Stomach (tissue), 9 donors: ENCODE measurements around the gene GCHFR. TPM values are rescaled to one million over a fixed set of nuclear protein-coding genes. Genes with fewer than 3 reads are reported as not detected.

ENCODE experiments used
- DNase-seq, 2 donors: peaks; one replicate each; pipeline versions ENCODE4 v3.0.0 to v3.0.0-alpha.2; 2013 to 2019
- H3K27ac ChIP-seq, 5 donors: fragments of 200-600 bp in 4 of 5; sonication (generic) in 4 of 5; one replicate each; pipeline ENCODE4 v1.5.1; 2013 to 2019; ENCODE audit warnings: mild to moderate bottlenecking in 1 of 5, moderate library complexity in 1 of 5
- H3K27me3 ChIP-seq, 3 donors: fragments of 200-600 bp; sonication (generic); one replicate each; pipeline ENCODE4 v1.5.1; 2017 to 2019; ENCODE audit warnings: mixed run types in 1 of 3
- H3K36me3 ChIP-seq, 4 donors: fragments of 200-600 bp; sonication (generic); 1 replicate in 3 of 4; 2 replicates in 1 of 4; pipeline ENCODE4 v1.5.1; 2016 to 2019
- H3K4me1 ChIP-seq, 4 donors: fragments of 200-600 bp; sonication (generic); one replicate each; pipeline ENCODE4 v1.5.1; 2016 to 2019
- H3K4me3 ChIP-seq, 4 donors: fragments of 200-600 bp; sonication (generic) in 3 of 4; one replicate each; pipeline ENCODE4 v1.5.1; 2016 to 2019; ENCODE audit warnings: mild to moderate bottlenecking in 1 of 4
- H3K9me3 ChIP-seq, 4 donors: fragments of 200-600 bp; sonication (generic); one replicate each; pipeline ENCODE4 v1.5.1; 2016 to 2019
- CTCF ChIP-seq, 7 experiments: fragments of 450-650 bp in 4 of 7; fragments of 200-600 bp in 3 of 7; sonication (generic) in 3 of 7; IDR thresholded peaks; one replicate each; pipeline ENCODE4 v1.5.1; 2016 to 2019; ENCODE audit warnings: antibody characterized with exemption in 7 of 7, control low read depth in 2 of 7, mild to moderate bottlenecking in 1 of 7
- EP300 ChIP-seq: sonication (generic); formaldehyde crosslinking; IDR thresholded peaks from one replicate; pipeline ENCODE4 v1.6.1; 2017; ENCODE audit warnings: antibody characterized with exemption
- POLR2A ChIP-seq, 4 donors: fragments of 450-650 bp; IDR thresholded peaks; one replicate each; pipeline ENCODE4 v1.6.1; 2016; ENCODE audit warnings: antibody characterized with exemption in 4 of 4, control low read depth in 2 of 4, mild to moderate bottlenecking in 1 of 4, moderate library complexity in 1 of 4
- POLR2AphosphoS5 ChIP-seq, 3 donors: sonication (generic); formaldehyde crosslinking; IDR thresholded peaks; one replicate each; pipeline ENCODE4 v1.6.1; 2016; ENCODE audit warnings: antibody characterized with exemption in 3 of 3
- WGBS, 5 donors: extraction: QIAGEN DNeasy Blood & Tissue Kit in 3 of 5; methylation state at CpG; one replicate each; pipeline versions ENCODE4 v1.1.5 to v1.1.7; 2013 to 2018; 5-methylcytosine and 5-hydroxymethylcytosine counted together
- intact Hi-C: fragments of 100-400 bp; cut with DNase I; formaldehyde crosslinking; loops from one replicate; pipeline ENCODE4 v1.15.1; 2023; ENCODE audit warnings: low total_unique reads
- polyA plus RNA-seq, 3 donors: library from polyadenylated mRNA; stranded (reverse); fragments of 200-250 nt; gene quantifications; one replicate each; pipeline ENCODE4 v1.2.3, GENCODE V29; 2013
- total RNA-seq, 5 donors: library from RNA; depleted of rRNA; stranded (reverse); fragments of >200 nt; gene quantifications; one replicate each; pipeline versions ENCODE4 v1.1.0 to v1.2.3, GENCODE V29; 2014 to 2016
- donor health status: healthy with polysubstance abuse.
- donor health status: Bipolar disorder and iron deficiency.
- donor health status: healthy.

Gene GCHFR
- total and polyA plus RNA-seq, 8 donors: 1.3 to 37.4 (median 17.5) TPM; not detected in 2

- Histone ChIP-seq H3K36me3 (peaks cover 1 to 12% (median 3%) of the 10 kb centered on the region in 4 donors), H3K4me1 (peaks cover 18 to 43% (median 35%) of the 10 kb centered on the region in 4 donors), H3K9me3 (no peaks in the 10 kb centered on the region), H3K4me3 (no peak overlapping the region), H3K27ac (no peak overlapping the region), H3K27me3 (no peaks in the 10 kb centered on the region)
- DNase-seq: peak in 1 of 2 donors; percentile 53
- 37 to 48% (median 46%) methylated on average over 6 of the region's 6 CpGs for WGBS, 5 donors
- intact Hi-C loops: no loop called here
- TF ChIP-seq POLR2A (IDR thresholded peaks at IDR 0.05): no peak
- no peak for TF ChIP-seq CTCF (IDR thresholded peaks at IDR 0.05)
Measured at GRCh38 chr15:40756938-40757337, 6.9 kb upstream of the GCHFR start.

GRCh38 chr15:40759961-40760360 is 3.9 kb upstream of the GCHFR start:
- Histone ChIP-seq H3K27me3 (no peaks in the 10 kb centered on the region), H3K27ac (no peak overlapping the region), H3K9me3 (no peaks in the 10 kb centered on the region), H3K4me1 (peaks cover 25 to 43% (median 37%) of the 10 kb centered on the region in 4 donors), H3K4me3 (no peak overlapping the region), H3K36me3 (no peaks in the 10 kb centered on the region)
- intact Hi-C loops: no loop called here
- 85 to 94% (median 90%) methylated on average over 5 of the region's 5 CpGs for WGBS, 5 donors
- DNase-seq: no peak
- TF ChIP-seq POLR2AphosphoS5 (IDR thresholded peaks at IDR 0.05) (no peak), CTCF (IDR thresholded peaks at IDR 0.05) (no peak), POLR2A (IDR thresholded peaks at IDR 0.05) (no peak), EP300 (no peak)

GRCh38 chr15:40762919-40763800 is 708 bp upstream of the GCHFR start:
- H3K4me3 ChIP-seq: peak overlapping the region; percentile 50 to 76 (median 56)
- H3K36me3 ChIP-seq: peaks cover 3 to 18% (median 14%) of the 10 kb centered on the region in 4 donors
- peak; percentile 80 to 91 for DNase-seq
- H3K9me3 ChIP-seq: no peaks in the 10 kb centered on the region
- intact Hi-C loops: no loop called here
- peak in 1 of 3 donors; percentile 22 for TF ChIP-seq POLR2AphosphoS5 (IDR thresholded peaks at IDR 0.05)
- TF ChIP-seq POLR2A (IDR thresholded peaks at IDR 0.05): no peak
- H3K4me1 ChIP-seq: peaks cover 44 to 68% (median 64%) of the 10 kb centered on the region in 4 donors
- H3K27ac ChIP-seq: peak overlapping the region; percentile 80 to 93 (median 88)
- H3K27me3 ChIP-seq: no peaks in the 10 kb centered on the region
- 28 to 34% (median 30%) methylated on average over 44 to 55 of the region's 55 CpGs for WGBS, 5 donors

GRCh38 chr15:40764629-40765103 is 798 bp downstream of the GCHFR start:
- intact Hi-C loops: no loop called here
- no peak for TF ChIP-seq CTCF (IDR thresholded peaks at IDR 0.05)
- TF ChIP-seq POLR2AphosphoS5 (IDR thresholded peaks at IDR 0.05): no peak
- no peak for TF ChIP-seq POLR2A (IDR thresholded peaks at IDR 0.05)
- no peak for TF ChIP-seq EP300
- H3K4me1 ChIP-seq: peaks cover 59 to 83% (median 79%) of the 10 kb centered on the region in 4 donors
- DNase-seq: no peak
- H3K27me3 ChIP-seq: no peaks in the 10 kb centered on the region
- H3K36me3 ChIP-seq: peaks cover 3 to 21% (median 15%) of the 10 kb centered on the region in 4 donors
- H3K4me3 ChIP-seq: peak overlapping the region; percentile 50 to 76 (median 56)
- H3K27ac ChIP-seq: peak overlapping the region; percentile 80 to 93 (median 88)
- WGBS, 5 donors: 12 to 27% (median 18%) methylated on average over 6 to 8 of the region's 8 CpGs
- H3K9me3 ChIP-seq: no peaks in the 10 kb centered on the region
